ENCODE results near the gene CLIC6. TPM values are rescaled to one million over a fixed set of nuclear protein-coding genes. Genes with fewer than 3 reads are reported as not detected.

The CLIC6 gene
- total and polyA plus RNA-seq, 2 of the 8 experiments (the other 6 are each of a cell fraction or from before 2014, with no cell fraction given), result 0.42 to 1.3 TPM

- Histone ChIP-seq H2BK5ac (ENCODE audit: low read depth, low read length) (no peak overlapping the region), H3K4me2 (ENCODE audit: insufficient read depth in 1 of 2, low read depth in 2 of 2, low read length in 2 of 2) (no peak overlapping the region), H3K27me3 (replicated peaks in 1 of 4; ENCODE audit: control insufficient read depth in 3 of 4, extremely low read depth in 1 of 4, insufficient read depth in 3 of 4, low read length in 3 of 4) (no peaks in the 10 kb centered on the region), H3K18ac (ENCODE audit: extremely low read depth, low read length) (no peak overlapping the region), H2BK20ac (ENCODE audit: low read length) (no peak overlapping the region), H3K79me2 (ENCODE audit: control insufficient read depth in 1 of 2, insufficient read depth in 2 of 2, low read length in 2 of 2) (no peaks in the 10 kb centered on the region), H3K14ac (ENCODE audit: insufficient read length) (no peak overlapping the region), H4K5ac (ENCODE audit: insufficient read length, low read depth, low read length) (no peak overlapping the region), H4K20me1 (replicated peaks in 1 of 2; ENCODE audit: control insufficient read depth in 1 of 2, insufficient read depth in 2 of 2, low read length in 2 of 2) (no peaks in the 10 kb centered on the region), H4K8ac (ENCODE audit: extremely low read depth, insufficient read depth, low read length) (no peak overlapping the region), H3K4ac (replicated peaks; ENCODE audit: insufficient read length, low read depth, low read length) (no peak overlapping the region), H2BK120ac (replicated peaks; ENCODE audit: low read depth, low read length) (no peak overlapping the region), H2AK5ac (ENCODE audit: low read depth, low read length) (no peak overlapping the region), H3K4me1 (replicated peaks in 1 of 4; ENCODE audit: control insufficient read depth in 3 of 4, insufficient read depth in 4 of 4, low read length in 3 of 4) (no peaks in the 10 kb centered on the region), H3K79me1 (ENCODE audit: low read depth, low read length) (no peaks in the 10 kb centered on the region), H3K23me2 (ENCODE audit: low read depth, low read length) (no peaks in the 10 kb centered on the region), H2AFZ (ENCODE audit: low read length) (no peak overlapping the region), H2BK12ac (ENCODE audit: low read depth, low read length) (no peak overlapping the region), H3K4me3 (ENCODE audit: extremely low read depth in 1 of 4, insufficient read depth in 2 of 4, low read depth in 3 of 4, low read length in 4 of 4) (no peak overlapping the region), H3K9ac (replicated peaks in 1 of 4; ENCODE audit: extremely low read depth in 1 of 4, low read depth in 3 of 4, low read length in 3 of 4) (no peak overlapping the region), H3K27ac (ENCODE audit: low read depth, low read length) (no peak overlapping the region), H3K56ac (replicated peaks; ENCODE audit: insufficient read length, low read depth, low read length) (no peak overlapping the region), H3K23ac (ENCODE audit: insufficient read length) (no peak overlapping the region), H3K9me3 (ENCODE audit: insufficient read depth in 2 of 2, low read depth in 1 of 2, low read length in 1 of 2) (no peaks in the 10 kb centered on the region), H4K91ac (replicated peaks; ENCODE audit: insufficient read length, low read length) (no peak overlapping the region), H3K36me3 (ENCODE audit: control insufficient read depth in 2 of 4, insufficient read depth in 4 of 4, low read length in 3 of 4) (no peaks in the 10 kb centered on the region), H2BK15ac (ENCODE audit: low read length) (no peak overlapping the region)
- ChIA-PET POLR2A (ENCODE audit: partially characterized antibody) (interaction anchor here (0.8 kb wide), 1 partner anchor 256 kb away, joined by 3 read pairs; no protein-coding TSS in a partner anchor), CTCF (ENCODE audit: partially characterized antibody) (interaction anchor here (1.0 to 2.4 kb wide), 3 partner anchors 9 to 249 kb away, joined by 3 to 12 read pairs (median 3); no protein-coding TSS in a partner anchor)
- 80 to 100% methylated on average over 1 to 19 of the region's 19 CpGs for WGBS, 2 experiments (ENCODE audit: extremely low coverage in 1 of 2, insufficient coverage in 1 of 2, insufficient read length in 1 of 2, insufficient replicate concordance in 2 of 2, low coverage in 1 of 2, low lambda C conversion rate in 2 of 2, missing lambda C conversion rate in 1 of 2)
- FAIRE-seq, result no peak
- no peak for TF ChIP-seq RAD21 (IDR thresholded peaks at IDR 0.05 in 1 of 2, conservative IDR thresholded peaks at IDR 0.05 in 1 of 2; ENCODE audit: low read depth in 2 of 2, low read length in 2 of 2)
- no peak for DNase-seq (ENCODE audit: low read depth in 1 of 2, low spot score in 2 of 2)
These were observed 86.2 kb downstream of the CLIC6 start for GRCh38 chr21:34754690-34755647.
